Right lobe of liver (tissue), 6 donors: ENCODE measurements around the gene MTCL3. TPM values are rescaled to one million over a fixed set of nuclear protein-coding genes. Genes with fewer than 3 reads are reported as not detected.
"Not testable (repeated sequence)": the region's sequence is repeated elsewhere in the genome, so short reads cannot be mapped to it uniquely, and the experiment has no call there.

Experiments used
- ATAC-seq, 4 donors: fragments of 200-7000 bp; cut with Tn5 transposase; one replicate each; pipeline ENCODE4 v1.9.1; 2020; ENCODE audit warnings: mild to moderate bottlenecking in 4 of 4, moderate library complexity in 4 of 4
- DNase-seq, 3 donors: peaks; one replicate each; pipeline ENCODE4 v3.0.0-alpha.2; 2020
- H3K27ac ChIP-seq, 3 donors: fragments of 200-600 bp; one replicate each; pipeline ENCODE4 v1.8.0; 2022
- H3K27me3 ChIP-seq, 2 donors: fragments of 200-600 bp; one replicate each; pipeline ENCODE4 v1.8.0; 2022
- H3K36me3 ChIP-seq, 4 donors: fragments of 200-600 bp; sonication (generic) in 1 of 4; one replicate each; pipeline versions ENCODE4 v1.5.1 to v1.8.0; 2017 to 2022; ENCODE audit warnings: control low read depth in 1 of 4
- H3K4me1 ChIP-seq, 4 donors: fragments of 200-600 bp; sonication (generic) in 1 of 4; one replicate each; pipeline versions ENCODE4 v1.5.1 to v1.8.0; 2017 to 2022; ENCODE audit warnings: control low read depth in 1 of 4
- H3K4me3 ChIP-seq, 3 donors: fragments of 200-600 bp; one replicate each; pipeline ENCODE4 v1.8.0; 2022
- H3K9me3 ChIP-seq, 4 donors: fragments of 200-600 bp; sonication (generic) in 1 of 4; one replicate each; pipeline versions ENCODE4 v1.5.1 to v1.8.0; 2017 to 2022; ENCODE audit warnings: control low read depth in 1 of 4
- CTCF ChIP-seq, 4 donors: fragments of 200-600 bp in 3 of 4; fragments of 450-650 bp in 1 of 4; IDR thresholded peaks; one replicate each; pipeline versions ENCODE4 v1.5.1 to v1.8.0; 2016 to 2022; ENCODE audit warnings: antibody characterized with exemption in 4 of 4, mild to moderate bottlenecking in 2 of 4
- POLR2A ChIP-seq: fragments of 450-650 bp; IDR thresholded peaks from one replicate; pipeline ENCODE4 v1.6.1; 2017; ENCODE audit warnings: antibody characterized with exemption, mild to moderate bottlenecking
- WGBS: methylation state at CpG from one replicate; pipeline ENCODE4 v1.1.6; 2018; ENCODE audit warnings: low coverage, low lambda C conversion rate; ENCODE audit not compliant: insufficient coverage; ENCODE audit errors: missing lambda C conversion rate; 5-methylcytosine and 5-hydroxymethylcytosine counted together
- intact Hi-C, 2 donors: fragments of 100-400 bp; cut with DNase I; formaldehyde crosslinking; loops; one replicate each; pipeline versions ENCODE4 v1.11.2 to v1.14.1; 2022
- small RNA-seq, 2 experiments: library from RNA; depleted of rRNA; stranded (forward); fragments of <200 nt; gene quantifications; one replicate each; pipeline ENCODE3, GENCODE V24; 2016
- total RNA-seq, 6 experiments: library from RNA; depleted of rRNA in 2 of 6; stranded (reverse); fragments of >200 nt in 2 of 6; fragmentation: NEBNext Ultra II Directional in 3 of 6; extraction: Animal tissue kit (Norgen Biotek cat#: 25700) in 3 of 6; gene quantifications; one replicate each; pipeline versions ENCODE4 v1.1.0 to v1.2.4, GENCODE V29; 2016 to 2023
- donor health status: DM: no; HTN: yes; CAD: no.
- donor health status: DM: no; HTN: no; CAD: no.
- donor health status: DM: no; HTN: no; CAD: no.
- donor health status: DM: no; HTN: yes; CAD: no.
- donor health status: DM: no; HTN: yes; CAD: no.

The MTCL3 gene

GRCh38 chr6:127435626-127436220, 83.4 kb downstream of the MTCL3 start:
- WGBS: 74% methylated on average over 6 of the region's 7 CpGs
- no peak overlapping the region for H3K4me3 ChIP-seq
- H3K9me3 ChIP-seq: no peaks in the 10 kb centered on the region
- TF ChIP-seq CTCF (IDR thresholded peaks at IDR 0.05): no peak
- TF ChIP-seq POLR2A: no peak
- no peaks in the 10 kb centered on the region for H3K27me3 ChIP-seq
- H3K27ac ChIP-seq: no peak overlapping the region
- H3K4me1 ChIP-seq: no peaks in the 10 kb centered on the region
- intact Hi-C loops: no loop called here
- no peak for DNase-seq
- no peak for ATAC-seq
- H3K36me3 ChIP-seq: no peaks in the 10 kb centered on the region

GRCh38 chr6:127434651-127435050, 84.5 kb downstream of the MTCL3 start:
- Histone ChIP-seq H3K27ac (no peak overlapping the region), H3K27me3 (no peaks in the 10 kb centered on the region), H3K36me3 (no peaks in the 10 kb centered on the region), H3K4me1 (no peaks in the 10 kb centered on the region), H3K9me3 (no peaks in the 10 kb centered on the region), H3K4me3 (no peak overlapping the region)
- TF ChIP-seq POLR2A (no peak), CTCF (IDR thresholded peaks at IDR 0.05) (no peak)
- ATAC-seq (no peak), DNase-seq (no peak)
- intact Hi-C loops: no loop called here

- H3K36me3 ChIP-seq, H3K27me3 ChIP-seq, H3K4me1 ChIP-seq, H3K9me3 ChIP-seq, H3K4me3 ChIP-seq, DNase-seq, ATAC-seq, H3K27ac ChIP-seq: not testable (repeated sequence)
- intact Hi-C loops: loop anchor here in 1 of 2 donors (10.0 kb wide), 1 partner anchor 124 kb away; no protein-coding TSS in a partner anchor
- WGBS: 51% methylated on average over 7 of the region's 9 CpGs
Measured at GRCh38 chr6:127428562-127428961, 90.6 kb downstream of the MTCL3 start.

DNA sequence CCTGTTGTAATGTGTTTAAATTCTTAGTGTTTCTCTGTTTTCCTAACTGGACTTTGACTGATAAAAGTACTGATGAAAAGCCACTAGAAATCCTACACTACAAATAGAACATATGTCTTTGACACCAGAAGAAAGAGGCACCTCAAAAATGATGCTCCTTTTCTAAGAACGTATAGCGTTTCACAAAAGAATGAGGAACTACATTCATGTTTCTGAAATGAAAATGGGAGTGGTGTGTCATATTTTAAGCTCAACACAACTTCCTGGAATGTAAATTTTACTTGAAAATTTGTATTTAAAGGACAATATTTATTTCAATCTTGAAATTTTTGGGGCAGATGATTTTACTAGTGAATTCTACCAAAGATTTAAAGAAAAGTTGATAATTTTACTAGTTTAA, 95.2 kb downstream of the MTCL3 start:
- 44% methylated on average over 2 of the region's 2 CpGs for WGBS
- no peak overlapping the region for H3K4me3 ChIP-seq
- H3K27ac ChIP-seq: no peak overlapping the region
- ATAC-seq (no peak), DNase-seq (no peak)
- no peaks in the 10 kb centered on the region for H3K4me1 ChIP-seq
- H3K27me3 ChIP-seq: no peaks in the 10 kb centered on the region
- H3K9me3 ChIP-seq: no peaks in the 10 kb centered on the region
- H3K36me3 ChIP-seq: no peaks in the 10 kb centered on the region
- no peak for TF ChIP-seq POLR2A
- no peak for TF ChIP-seq CTCF (IDR thresholded peaks at IDR 0.05)
- intact Hi-C loops: loop anchor here in 1 of 2 donors (10.0 kb wide), 1 partner anchor 119 kb away; no protein-coding TSS in a partner anchor

Small RNA genes within 50 kb of the gene (small RNA-seq; reads per million reads assigned to genes)
- gene KIAA0408: 0 reads per million in 2 experiments

Other genes starting within 250 kb of the MTCL3 start
- 10 to 100 TPM; 41.3 to 51.7 (median 45.7) TPM for gene ECHDC1, start 175.7 kb downstream of the MTCL3 start, total RNA-seq
- under 1 TPM in 4 of 6 experiments, not detected in 2; 0.06 to 0.33 (median 0.16) TPM for gene KIAA0408, start 59.9 kb downstream of the MTCL3 start, total RNA-seq
- not detected for gene C6orf58, start 57.8 kb upstream of the MTCL3 start, total RNA-seq